Ishikawa (cell line): ENCODE results near the gene FOXM1.

Source experiments
- CEBPB ChIP-seq: IDR thresholded peaks from 2 replicates; pipeline ENCODE4 v1.6.1; 2012
- CREB1 ChIP-seq: IDR thresholded peaks from 2 replicates; pipeline ENCODE4 v1.6.1; 2012; ENCODE audit warnings: low read depth
- EGR1 ChIP-seq: IDR thresholded peaks from 2 replicates; pipeline ENCODE4 v1.6.1; 2012
- EP300 ChIP-seq: IDR thresholded peaks from 2 replicates; pipeline ENCODE4 v1.6.1; 2012; ENCODE audit warnings: borderline replicate concordance
- FOXM1 ChIP-seq: IDR thresholded peaks from 2 replicates; pipeline ENCODE4 v1.6.1; 2012; ENCODE audit warnings: low read depth, borderline replicate concordance
- MAX ChIP-seq: IDR thresholded peaks from 2 replicates; pipeline ENCODE4 v1.6.1; 2012
- NFIC ChIP-seq: IDR thresholded peaks from 2 replicates; pipeline ENCODE4 v1.6.1; 2012
- RAD21 ChIP-seq: IDR thresholded peaks from 2 replicates; pipeline ENCODE4 v1.6.1; 2012; ENCODE audit warnings: low read depth
- TAF1 ChIP-seq: IDR thresholded peaks from 2 replicates; pipeline ENCODE4 v1.6.1; 2012; ENCODE audit warnings: low read depth, mild to moderate bottlenecking
- TCF12 ChIP-seq: IDR thresholded peaks from 2 replicates; pipeline ENCODE4 v1.6.1; 2012; ENCODE audit warnings: low read depth
- TEAD4 ChIP-seq: IDR thresholded peaks from 2 replicates; pipeline ENCODE4 v1.6.1; 2012
- USF1 ChIP-seq: IDR thresholded peaks from 2 replicates; pipeline ENCODE4 v1.6.1; 2012
- YY1 ChIP-seq: IDR thresholded peaks from 2 replicates; pipeline ENCODE4 v1.6.1; 2012; ENCODE audit warnings: low read depth
- ZBTB7A ChIP-seq: IDR thresholded peaks from 2 replicates; pipeline ENCODE4 v1.6.1; 2012; ENCODE audit warnings: low read depth
- TF ChIP-seq, protein P1 (sequence below): IDR thresholded peaks from 2 replicates; pipeline ENCODE4 v1.6.1; 2012; ENCODE audit warnings: low read depth, mild to moderate bottlenecking

The FOXM1 gene

DNA sequence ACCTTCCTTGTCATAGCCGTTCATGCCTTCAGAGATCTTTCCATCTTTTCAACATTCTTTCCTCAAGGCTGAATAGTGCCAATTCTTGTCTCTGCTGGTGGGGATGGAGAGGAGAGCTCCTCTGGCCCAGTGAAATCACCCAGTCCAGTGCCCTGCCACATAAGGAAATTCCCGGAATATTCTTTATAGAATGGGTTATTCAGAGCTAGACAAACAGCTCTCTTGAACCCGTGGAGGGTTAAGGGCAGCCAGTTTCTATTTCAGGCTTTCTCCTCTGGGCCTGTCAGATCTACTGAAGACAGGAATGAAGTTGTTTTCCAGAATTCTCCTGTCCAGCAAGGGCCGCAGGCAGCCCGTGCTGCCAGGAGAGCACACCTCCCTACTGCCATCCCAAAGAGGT is 34.0 kb downstream of the FOXM1 start:
- TF ChIP-seq NFIC (no peak), MAX (no peak), YY1 (no peak), CREB1 (no peak)

DNA sequence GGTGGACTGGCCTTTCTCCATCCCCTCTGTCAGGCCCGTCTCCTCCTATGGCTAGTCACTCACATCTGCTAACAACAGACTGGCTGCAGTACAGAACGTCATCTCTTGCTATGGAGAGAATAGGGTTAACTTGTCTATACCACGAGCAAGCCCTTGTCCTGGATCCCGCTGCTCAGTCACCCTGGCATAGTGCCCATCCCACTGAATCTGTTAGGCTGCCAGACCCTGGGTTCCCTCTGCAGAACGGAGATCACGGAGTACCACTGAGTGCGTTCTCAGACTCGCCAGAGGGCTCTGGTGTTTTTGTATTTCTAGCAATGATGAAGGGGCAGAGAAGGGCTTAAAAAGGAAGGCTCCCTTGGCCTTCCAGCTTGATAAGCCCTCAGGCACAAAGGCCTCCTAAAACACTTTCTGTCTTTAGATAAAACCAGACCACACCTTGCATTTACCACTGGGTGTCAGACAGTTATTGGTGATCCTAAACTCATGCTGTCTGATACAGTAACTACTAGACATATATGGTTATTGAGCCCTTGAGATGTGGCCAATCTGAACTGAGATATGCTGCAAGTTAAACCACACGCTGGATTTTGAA is 35.8 kb downstream of the FOXM1 start:
- TF ChIP-seq MAX (no peak), ZBTB7A (no peak), EP300 (no peak), TEAD4 (no peak), TAF1 (no peak), TCF12 (no peak)
- TF ChIP-seq, protein P1, sequence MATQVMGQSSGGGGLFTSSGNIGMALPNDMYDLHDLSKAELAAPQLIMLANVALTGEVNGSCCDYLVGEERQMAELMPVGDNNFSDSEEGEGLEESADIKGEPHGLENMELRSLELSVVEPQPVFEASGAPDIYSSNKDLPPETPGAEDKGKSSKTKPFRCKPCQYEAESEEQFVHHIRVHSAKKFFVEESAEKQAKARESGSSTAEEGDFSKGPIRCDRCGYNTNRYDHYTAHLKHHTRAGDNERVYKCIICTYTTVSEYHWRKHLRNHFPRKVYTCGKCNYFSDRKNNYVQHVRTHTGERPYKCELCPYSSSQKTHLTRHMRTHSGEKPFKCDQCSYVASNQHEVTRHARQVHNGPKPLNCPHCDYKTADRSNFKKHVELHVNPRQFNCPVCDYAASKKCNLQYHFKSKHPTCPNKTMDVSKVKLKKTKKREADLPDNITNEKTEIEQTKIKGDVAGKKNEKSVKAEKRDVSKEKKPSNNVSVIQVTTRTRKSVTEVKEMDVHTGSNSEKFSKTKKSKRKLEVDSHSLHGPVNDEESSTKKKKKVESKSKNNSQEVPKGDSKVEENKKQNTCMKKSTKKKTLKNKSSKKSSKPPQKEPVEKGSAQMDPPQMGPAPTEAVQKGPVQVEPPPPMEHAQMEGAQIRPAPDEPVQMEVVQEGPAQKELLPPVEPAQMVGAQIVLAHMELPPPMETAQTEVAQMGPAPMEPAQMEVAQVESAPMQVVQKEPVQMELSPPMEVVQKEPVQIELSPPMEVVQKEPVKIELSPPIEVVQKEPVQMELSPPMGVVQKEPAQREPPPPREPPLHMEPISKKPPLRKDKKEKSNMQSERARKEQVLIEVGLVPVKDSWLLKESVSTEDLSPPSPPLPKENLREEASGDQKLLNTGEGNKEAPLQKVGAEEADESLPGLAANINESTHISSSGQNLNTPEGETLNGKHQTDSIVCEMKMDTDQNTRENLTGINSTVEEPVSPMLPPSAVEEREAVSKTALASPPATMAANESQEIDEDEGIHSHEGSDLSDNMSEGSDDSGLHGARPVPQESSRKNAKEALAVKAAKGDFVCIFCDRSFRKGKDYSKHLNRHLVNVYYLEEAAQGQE, result no peak

GRCh38 chr12:2836574-2836973 is 40.4 kb downstream of the FOXM1 start:
- TF ChIP-seq USF1, result no peak
- TF ChIP-seq MAX, result no peak
- TF ChIP-seq CREB1, result no peak
- TF ChIP-seq TAF1, result no peak
- TF ChIP-seq TEAD4, result no peak
- no peak for TF ChIP-seq ZBTB7A
- no peak for TF ChIP-seq NFIC
- no peak for TF ChIP-seq CEBPB
- TF ChIP-seq YY1, result no peak
- no peak for TF ChIP-seq EGR1
- TF ChIP-seq RAD21, result no peak
- no peak for TF ChIP-seq FOXM1
- no peak for TF ChIP-seq TCF12
- TF ChIP-seq, protein P1, result no peak
- no peak for TF ChIP-seq EP300

DNA sequence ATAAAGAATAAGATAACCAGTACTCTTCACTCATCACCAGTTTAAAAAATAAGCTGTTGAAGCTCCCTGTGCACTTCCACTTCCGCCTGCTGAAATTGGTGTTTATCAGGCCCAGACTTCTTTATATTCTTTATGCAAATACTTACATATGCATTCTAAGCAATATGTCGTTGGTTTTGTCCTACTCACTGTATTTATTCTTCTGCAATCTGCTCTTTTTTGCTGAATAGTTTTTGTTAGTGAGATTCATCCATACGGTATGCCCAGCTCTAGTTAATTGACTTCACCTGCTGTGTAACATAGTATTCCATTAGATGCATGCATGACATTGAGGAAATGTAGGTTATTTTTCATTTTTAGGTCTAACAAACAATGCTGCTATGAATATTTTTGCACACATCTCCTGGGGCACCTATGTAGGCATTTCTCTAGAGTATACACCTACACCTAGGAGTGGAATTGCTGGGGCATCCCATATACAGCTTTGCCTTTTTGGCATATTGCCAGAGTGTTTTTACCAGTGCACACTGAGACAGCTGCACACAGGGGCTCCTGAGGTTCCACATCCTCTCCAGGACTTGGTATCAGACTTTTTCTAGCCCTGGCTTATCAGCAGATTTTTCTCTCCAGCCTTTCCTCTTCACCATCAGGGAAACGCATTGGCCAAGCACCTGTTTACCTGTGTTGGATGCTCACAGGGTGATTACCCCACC is 41.1 kb downstream of the FOXM1 start:
- no peak for TF ChIP-seq TEAD4
- peak; percentile 30; the same call in 1 of the 2 replicates for TF ChIP-seq NFIC

GRCh38 chr12:2834581-2835491 is 42.1 kb downstream of the FOXM1 start, which contains the start of gene NRIP2:
NRIP2 (minus strand) TSS chr12:2835035; CDS start chr12:2834983, 52 bp downstream.
- TF ChIP-seq NFIC (no peak), EP300 (no peak), CEBPB (no peak), TEAD4 (no peak), CREB1 (no peak), RAD21 (no peak), ZBTB7A (no peak), EGR1 (no peak), FOXM1 (no peak), TCF12 (no peak), TAF1 (no peak), USF1 (no peak), MAX (no peak)
- TF ChIP-seq, protein P1, result no peak
